Gastroesophageal sphincter (tissue), 3 donors: ENCODE data around the gene PROK1.

ENCODE experiments used
- CTCF ChIP-seq, 4 experiments: fragments of 200-600 bp in 2 of 4; fragments of 450-650 bp in 2 of 4; sonication (generic) in 1 of 4; IDR thresholded peaks; one replicate each; pipeline ENCODE4 v1.5.1; 2017 to 2019; ENCODE audit warnings: antibody characterized with exemption in 4 of 4, mild to moderate bottlenecking in 2 of 4, moderate library complexity in 2 of 4
- EP300 ChIP-seq: sonication (generic); formaldehyde crosslinking; IDR thresholded peaks from one replicate; pipeline ENCODE4 v1.6.1; 2017; ENCODE audit warnings: antibody characterized with exemption, mild to moderate bottlenecking
- POLR2A ChIP-seq, 2 donors: fragments of 450-650 bp; IDR thresholded peaks; one replicate each; pipeline ENCODE4 v1.6.1; 2017; ENCODE audit warnings: antibody characterized with exemption in 2 of 2, mild to moderate bottlenecking in 2 of 2, moderate library complexity in 1 of 2
- POLR2AphosphoS5 ChIP-seq: sonication (generic); formaldehyde crosslinking; IDR thresholded peaks from one replicate; pipeline ENCODE4 v1.6.1; 2017; ENCODE audit warnings: antibody characterized with exemption

DNA sequence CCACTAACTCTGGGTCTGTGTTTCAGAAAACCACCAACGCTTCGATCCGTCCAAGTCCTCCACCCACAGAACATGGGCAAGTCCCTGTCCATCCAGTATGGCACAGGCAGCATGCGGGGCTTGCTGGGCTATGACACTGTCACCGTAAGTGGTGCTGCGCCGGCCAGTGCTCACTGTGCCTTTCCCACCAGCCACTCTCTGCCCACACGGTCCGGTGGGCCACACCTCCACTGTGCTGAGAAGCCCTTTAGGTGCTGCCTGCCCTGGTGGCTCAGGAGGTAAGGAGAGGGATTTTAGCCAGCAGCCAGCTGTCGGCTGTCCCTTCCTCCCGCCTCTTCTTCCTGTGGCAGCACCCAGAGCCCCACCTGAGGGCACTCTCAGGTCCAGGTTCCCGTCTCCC is 33.9 kb downstream of the PROK1 start:
- TF ChIP-seq CTCF (IDR thresholded peaks at IDR 0.05) (no peak), POLR2A (IDR thresholded peaks at IDR 0.05) (no peak), POLR2AphosphoS5 (no peak), EP300 (no peak)
